Astrocyte (in vitro differentiated cells and primary cell): ENCODE results near the gene NFRKB. TPM values are rescaled to one million over a fixed set of nuclear protein-coding genes. Genes with fewer than 3 reads are reported as not detected.

Experiments
- DNase-seq: peaks from one replicate; pipeline ENCODE4 v3.0.0-alpha.2; 2010; ENCODE audit warnings: low read depth
- FAIRE-seq: peaks from 2 replicates; lab custom pipeline; 2011; peaks lifted over from hg19 to GRCh38; lab: Jason Lieb, UNC
- H2AFZ ChIP-seq: 2 replicates; pipeline ENCODE4 v1.6.0; 2012; ENCODE audit warnings: low read depth, low read length, inconsistent platforms
- H3K27ac ChIP-seq: 2 replicates; pipeline ENCODE4 v1.5.1; 2011; ENCODE audit warnings: low read depth, low read length, inconsistent platforms
- H3K27me3 ChIP-seq: 2 replicates; pipeline ENCODE4 v1.6.0; 2011; ENCODE audit warnings: low read length, inconsistent platforms; ENCODE audit not compliant: insufficient read depth
- H3K36me3 ChIP-seq: 2 replicates; pipeline ENCODE4 v1.5.1; 2011; ENCODE audit warnings: low read length, inconsistent platforms; ENCODE audit not compliant: insufficient read depth
- H3K4me1 ChIP-seq: 2 replicates; pipeline ENCODE4 v1.5.1; 2011; ENCODE audit warnings: low read length, inconsistent platforms; ENCODE audit not compliant: insufficient read depth
- H3K4me2 ChIP-seq: 2 replicates; pipeline ENCODE4 v1.6.0; 2012; ENCODE audit warnings: low read length, inconsistent platforms
- H3K4me3 ChIP-seq: 2 replicates; pipeline ENCODE4 v1.5.1; 2011; ENCODE audit warnings: low read depth, mild to moderate bottlenecking, low read length, inconsistent platforms; ENCODE audit not compliant: insufficient read depth
- H3K79me2 ChIP-seq: 2 replicates; pipeline ENCODE4 v1.6.0; 2012; ENCODE audit warnings: mild to moderate bottlenecking, low read length, inconsistent platforms; ENCODE audit not compliant: insufficient read depth
- H3K9ac ChIP-seq: 2 replicates; pipeline ENCODE4 v1.6.0; 2012; ENCODE audit warnings: mild to moderate bottlenecking, low read length, inconsistent platforms
- H3K9me3 ChIP-seq: 2 replicates; pipeline ENCODE4 v1.5.1; 2012; ENCODE audit warnings: low read depth, mild to moderate bottlenecking, low read length, inconsistent platforms; ENCODE audit not compliant: insufficient read depth
- H4K20me1 ChIP-seq: 2 replicates; pipeline ENCODE4 v1.6.0; 2012; ENCODE audit warnings: low read length, inconsistent platforms; ENCODE audit not compliant: insufficient read depth
- H3K27ac Mint-ChIP-seq: one replicate; pipeline ENCODE4 v1.8.0; 2021; ENCODE audit warnings: mild to moderate bottlenecking, mixed read lengths; ENCODE audit not compliant: unreplicated experiment
- H3K27me3 Mint-ChIP-seq: one replicate; pipeline ENCODE4 v1.8.0; 2021; ENCODE audit warnings: low read depth, mixed read lengths; ENCODE audit not compliant: unreplicated experiment
- H3K36me3 Mint-ChIP-seq: one replicate; pipeline ENCODE4 v1.8.0; 2021; ENCODE audit warnings: low read depth, mixed read lengths; ENCODE audit not compliant: unreplicated experiment
- H3K4me1 Mint-ChIP-seq: one replicate; pipeline ENCODE4 v1.8.0; 2021; ENCODE audit warnings: low read depth, mixed read lengths; ENCODE audit not compliant: unreplicated experiment
- H3K4me3 Mint-ChIP-seq: one replicate; pipeline ENCODE4 v1.8.0; 2021; ENCODE audit warnings: mild to moderate bottlenecking, moderate library complexity, mixed read lengths; ENCODE audit not compliant: unreplicated experiment
- H3K9me3 Mint-ChIP-seq: one replicate; pipeline ENCODE4 v1.8.0; 2021; ENCODE audit warnings: mild to moderate bottlenecking, mixed read lengths; ENCODE audit not compliant: unreplicated experiment
- CTCF ChIP-seq: IDR thresholded peaks from 2 replicates; pipeline ENCODE4 v1.5.1; 2011; ENCODE audit warnings: low read depth, mild to moderate bottlenecking, inconsistent platforms, low read length, moderate library complexity; ENCODE audit not compliant: insufficient read depth
- EZH2 ChIP-seq: IDR thresholded peaks from 2 replicates; pipeline ENCODE4 v1.6.1; 2012; ENCODE audit warnings: mild to moderate bottlenecking, low read length, inconsistent platforms; ENCODE audit not compliant: insufficient read depth
- total RNA-seq: library from RNA; stranded (reverse); gene quantifications from 2 replicates; pipeline ENCODE4 v1.2.1, GENCODE V29; 2021

The NFRKB gene
- total RNA-seq, 1 donor from 2014 or later = 24.9 TPM

GRCh38 chr11:129861702-129862522 is 33.5 kb downstream of the NFRKB start:
- Histone ChIP-seq H3K4me1 (peaks cover 13% of the 10 kb centered on the region), H3K9ac (peak overlapping the region; percentile 50), H3K27ac (peak overlapping the region; percentile 53), H3K27me3 (no peaks in the 10 kb centered on the region), H3K4me2 (peak overlapping the region; percentile 64), H3K4me3 (no peak overlapping the region), H2AFZ (no peak overlapping the region), H4K20me1 (peaks cover 4% of the 10 kb centered on the region), H3K79me2 (no peaks in the 10 kb centered on the region), H3K36me3 (peaks cover 29% of the 10 kb centered on the region), H3K9me3 (no peaks in the 10 kb centered on the region)
- peak; percentile 79 for FAIRE-seq
- TF ChIP-seq CTCF = no peak
- TF ChIP-seq EZH2 = no peak
- peak; percentile 96 for DNase-seq
- peaks cover 22% of the 10 kb centered on the region for H3K36me3 Mint-ChIP-seq
- peaks cover 11% of the 10 kb centered on the region for H3K4me1 Mint-ChIP-seq
- H3K9me3 Mint-ChIP-seq = peaks cover 2% of the 10 kb centered on the region
- H3K4me3 Mint-ChIP-seq = peak overlapping the region; percentile 45
- H3K27ac Mint-ChIP-seq = peak overlapping the region; percentile 97
- H3K27me3 Mint-ChIP-seq = no peaks in the 10 kb centered on the region

- no peaks in the 10 kb centered on the region for H3K4me1 ChIP-seq
- Mint-ChIP-seq H3K27ac (no peak overlapping the region), H3K4me3 (no peak overlapping the region), H3K36me3 (peaks cover 3% of the 10 kb centered on the region), H3K27me3 (no peaks in the 10 kb centered on the region), H3K4me1 (no peaks in the 10 kb centered on the region), H3K9me3 (no peaks in the 10 kb centered on the region)
- no peaks in the 10 kb centered on the region for H3K9me3 ChIP-seq
- H3K27ac ChIP-seq = no peak overlapping the region
- FAIRE-seq = no peak
- H3K9ac ChIP-seq = no peak overlapping the region
- no peaks in the 10 kb centered on the region for H3K79me2 ChIP-seq
- no peaks in the 10 kb centered on the region for H3K36me3 ChIP-seq
- TF ChIP-seq EZH2 (no peak), CTCF (no peak)
- H4K20me1 ChIP-seq = no peaks in the 10 kb centered on the region
- DNase-seq = no peak
- peaks cover 18% of the 10 kb centered on the region for H3K27me3 ChIP-seq
- no peak overlapping the region for H3K4me3 ChIP-seq
- H3K4me2 ChIP-seq = no peak overlapping the region
- no peak overlapping the region for H2AFZ ChIP-seq
Measured at GRCh38 chr11:129856036-129856435, 39.3 kb downstream of the NFRKB start.

- Histone ChIP-seq H3K79me2 (no peaks in the 10 kb centered on the region), H3K9ac (no peak overlapping the region), H3K4me1 (no peaks in the 10 kb centered on the region), H4K20me1 (no peaks in the 10 kb centered on the region), H3K36me3 (no peaks in the 10 kb centered on the region), H3K4me3 (no peak overlapping the region), H3K4me2 (no peak overlapping the region), H2AFZ (no peak overlapping the region), H3K9me3 (no peaks in the 10 kb centered on the region), H3K27me3 (peaks cover 21% of the 10 kb centered on the region), H3K27ac (no peak overlapping the region)
- Mint-ChIP-seq H3K4me3 (no peak overlapping the region), H3K27me3 (no peaks in the 10 kb centered on the region), H3K36me3 (peaks cover 3% of the 10 kb centered on the region), H3K27ac (no peak overlapping the region), H3K4me1 (no peaks in the 10 kb centered on the region), H3K9me3 (peaks cover 3% of the 10 kb centered on the region)
- TF ChIP-seq EZH2 = no peak
- TF ChIP-seq CTCF = no peak
- DNase-seq = no peak
- no peak for FAIRE-seq
Measured at GRCh38 chr11:129855086-129855485, 40.3 kb downstream of the NFRKB start.
